ENCODE data around the gene GP1BB.

Gene GP1BB

DNA sequence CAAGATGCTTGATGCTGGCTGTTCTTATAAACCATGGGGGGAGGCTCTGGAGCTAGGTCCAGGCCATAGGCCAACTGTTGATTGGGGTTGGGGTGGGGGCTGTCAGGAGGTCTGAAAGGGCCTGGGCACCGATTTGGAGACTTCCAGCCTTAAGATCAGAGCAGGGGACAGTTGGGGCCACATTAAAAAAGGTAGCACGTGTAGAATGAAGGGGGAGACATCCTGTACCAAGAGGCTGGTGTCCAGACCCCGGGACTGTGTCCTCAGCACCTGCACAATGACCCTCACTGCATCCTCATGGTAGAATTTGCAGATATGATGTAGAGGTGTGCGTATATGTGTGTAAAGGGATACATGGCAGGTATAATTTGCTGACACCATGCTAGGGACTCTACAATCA, 24.8 kb downstream of the GP1BB start:
- Histone ChIP-seq H3K9ac (ENCODE audit: low read length) (no peak overlapping the region), H3K4me2 (ENCODE audit: low read length) (no peak overlapping the region), H3K36me3 (replicated peaks; ENCODE audit: low read depth, low read length) (no peaks in the 10 kb centered on the region), H3K79me2 (ENCODE audit: low read length) (no peaks in the 10 kb centered on the region), H3K27ac (ENCODE audit: low read length) (no peak overlapping the region), H3K4me3 (ENCODE audit: low read length) (no peak overlapping the region), H3K9me3 (ENCODE audit: insufficient read depth, low read length) (no peaks in the 10 kb centered on the region), H3K27me3 (ENCODE audit: low read depth, low read length) (peaks cover 18% of the 10 kb centered on the region), H2AFZ (ENCODE audit: low read depth, low read length) (no peak overlapping the region), H4K20me1 (ENCODE audit: insufficient read depth, low read length) (no peaks in the 10 kb centered on the region), H3K4me1 (ENCODE audit: low read length) (no peaks in the 10 kb centered on the region)
- TF ChIP-seq, protein P1, sequence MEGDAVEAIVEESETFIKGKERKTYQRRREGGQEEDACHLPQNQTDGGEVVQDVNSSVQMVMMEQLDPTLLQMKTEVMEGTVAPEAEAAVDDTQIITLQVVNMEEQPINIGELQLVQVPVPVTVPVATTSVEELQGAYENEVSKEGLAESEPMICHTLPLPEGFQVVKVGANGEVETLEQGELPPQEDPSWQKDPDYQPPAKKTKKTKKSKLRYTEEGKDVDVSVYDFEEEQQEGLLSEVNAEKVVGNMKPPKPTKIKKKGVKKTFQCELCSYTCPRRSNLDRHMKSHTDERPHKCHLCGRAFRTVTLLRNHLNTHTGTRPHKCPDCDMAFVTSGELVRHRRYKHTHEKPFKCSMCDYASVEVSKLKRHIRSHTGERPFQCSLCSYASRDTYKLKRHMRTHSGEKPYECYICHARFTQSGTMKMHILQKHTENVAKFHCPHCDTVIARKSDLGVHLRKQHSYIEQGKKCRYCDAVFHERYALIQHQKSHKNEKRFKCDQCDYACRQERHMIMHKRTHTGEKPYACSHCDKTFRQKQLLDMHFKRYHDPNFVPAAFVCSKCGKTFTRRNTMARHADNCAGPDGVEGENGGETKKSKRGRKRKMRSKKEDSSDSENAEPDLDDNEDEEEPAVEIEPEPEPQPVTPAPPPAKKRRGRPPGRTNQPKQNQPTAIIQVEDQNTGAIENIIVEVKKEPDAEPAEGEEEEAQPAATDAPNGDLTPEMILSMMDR (IDR thresholded peaks at IDR 0.05; ENCODE audit: low read depth, low read length) = no peak
- TF ChIP-seq EZH2phosphoT487 (IDR thresholded peaks at IDR 0.05; ENCODE audit: low read depth) = no peak

DNA sequence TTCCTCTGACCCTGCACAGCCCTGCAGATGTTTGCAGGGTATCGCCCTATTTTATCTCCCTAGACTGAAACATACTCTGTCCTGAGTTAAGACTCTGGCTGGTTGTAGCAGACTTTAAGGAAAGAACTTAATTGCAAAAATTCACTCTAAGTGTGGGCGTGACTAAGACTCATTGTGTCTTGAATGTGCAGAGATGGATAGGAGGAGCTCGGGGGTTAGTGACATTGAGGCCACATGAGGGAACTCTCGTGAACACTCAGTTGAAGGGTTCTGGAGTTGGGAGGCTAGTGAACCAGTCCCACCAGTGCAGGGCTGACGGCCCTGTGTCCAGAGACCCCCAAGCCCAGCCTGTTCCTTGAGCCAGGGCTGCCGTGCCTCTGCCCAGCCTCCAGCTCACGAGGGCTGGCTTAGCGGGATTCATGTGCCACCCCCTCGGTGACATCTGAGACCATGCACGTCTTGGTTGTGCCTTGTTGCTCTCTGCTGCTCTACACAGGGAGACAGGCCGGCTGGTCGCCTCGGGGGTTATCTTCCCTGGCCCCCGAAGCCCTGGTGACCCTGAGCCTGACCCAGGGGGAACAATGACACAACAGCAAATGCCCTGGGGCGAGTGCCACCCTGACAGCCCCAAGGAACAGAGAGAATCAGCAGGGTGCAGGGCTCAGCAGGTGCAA, 25.8 kb downstream of the GP1BB start:
- H3K9ac ChIP-seq (ENCODE audit: low read length) = no peak overlapping the region
- H3K9me3 ChIP-seq (ENCODE audit: insufficient read depth, low read length) = no peaks in the 10 kb centered on the region
- TF ChIP-seq EZH2phosphoT487 (IDR thresholded peaks at IDR 0.05; ENCODE audit: low read depth) = no peak
- TF ChIP-seq, protein P1 (IDR thresholded peaks at IDR 0.05; ENCODE audit: low read depth, low read length) = no peak
- H3K36me3 ChIP-seq (replicated peaks; ENCODE audit: low read depth, low read length) = no peaks in the 10 kb centered on the region
- H3K4me3 ChIP-seq (ENCODE audit: low read length) = no peak overlapping the region
- H2AFZ ChIP-seq (ENCODE audit: low read depth, low read length) = no peak overlapping the region
- no peaks in the 10 kb centered on the region for H4K20me1 ChIP-seq (ENCODE audit: insufficient read depth, low read length)
- H3K4me2 ChIP-seq (ENCODE audit: low read length) = no peak overlapping the region
- no peak overlapping the region for H3K27ac ChIP-seq (ENCODE audit: low read length)
- H3K27me3 ChIP-seq (ENCODE audit: low read depth, low read length) = peaks cover 18% of the 10 kb centered on the region
- no peaks in the 10 kb centered on the region for H3K4me1 ChIP-seq (ENCODE audit: low read length)
- no peaks in the 10 kb centered on the region for H3K79me2 ChIP-seq (ENCODE audit: low read length)

DNA sequence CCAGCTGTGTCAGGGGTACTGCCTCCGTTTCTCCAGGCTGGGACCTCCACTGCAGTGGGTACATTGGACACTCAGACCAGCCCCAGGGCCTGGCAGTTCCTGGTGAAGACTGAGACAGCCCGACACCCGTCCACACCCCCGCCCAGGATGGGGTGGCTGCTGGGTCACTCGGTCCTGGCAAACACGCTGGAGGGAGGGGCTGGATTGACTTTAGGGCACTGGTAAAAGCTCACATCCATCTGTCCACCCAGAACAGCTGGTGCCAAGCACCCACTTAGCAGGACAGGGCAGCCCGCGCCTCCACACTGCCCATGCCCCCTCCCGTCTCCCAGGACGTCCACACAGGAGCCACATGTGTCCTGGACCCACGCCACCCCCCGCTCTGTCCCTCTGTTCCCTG, 26.5 kb downstream of the GP1BB start:
- Histone ChIP-seq H3K4me3 (ENCODE audit: low read length) (no peak overlapping the region), H3K36me3 (replicated peaks; ENCODE audit: low read depth, low read length) (no peaks in the 10 kb centered on the region), H3K4me1 (ENCODE audit: low read length) (no peaks in the 10 kb centered on the region), H3K27me3 (ENCODE audit: low read depth, low read length) (peaks cover 18% of the 10 kb centered on the region), H2AFZ (ENCODE audit: low read depth, low read length) (no peak overlapping the region), H3K9me3 (ENCODE audit: insufficient read depth, low read length) (no peaks in the 10 kb centered on the region), H4K20me1 (ENCODE audit: insufficient read depth, low read length) (no peaks in the 10 kb centered on the region), H3K9ac (ENCODE audit: low read length) (no peak overlapping the region), H3K27ac (ENCODE audit: low read length) (no peak overlapping the region), H3K4me2 (ENCODE audit: low read length) (no peak overlapping the region), H3K79me2 (ENCODE audit: low read length) (no peaks in the 10 kb centered on the region)
- TF ChIP-seq, protein P1 (IDR thresholded peaks at IDR 0.05; ENCODE audit: low read depth, low read length) = no peak
- no peak for TF ChIP-seq EZH2phosphoT487 (IDR thresholded peaks at IDR 0.05; ENCODE audit: low read depth)

DNA sequence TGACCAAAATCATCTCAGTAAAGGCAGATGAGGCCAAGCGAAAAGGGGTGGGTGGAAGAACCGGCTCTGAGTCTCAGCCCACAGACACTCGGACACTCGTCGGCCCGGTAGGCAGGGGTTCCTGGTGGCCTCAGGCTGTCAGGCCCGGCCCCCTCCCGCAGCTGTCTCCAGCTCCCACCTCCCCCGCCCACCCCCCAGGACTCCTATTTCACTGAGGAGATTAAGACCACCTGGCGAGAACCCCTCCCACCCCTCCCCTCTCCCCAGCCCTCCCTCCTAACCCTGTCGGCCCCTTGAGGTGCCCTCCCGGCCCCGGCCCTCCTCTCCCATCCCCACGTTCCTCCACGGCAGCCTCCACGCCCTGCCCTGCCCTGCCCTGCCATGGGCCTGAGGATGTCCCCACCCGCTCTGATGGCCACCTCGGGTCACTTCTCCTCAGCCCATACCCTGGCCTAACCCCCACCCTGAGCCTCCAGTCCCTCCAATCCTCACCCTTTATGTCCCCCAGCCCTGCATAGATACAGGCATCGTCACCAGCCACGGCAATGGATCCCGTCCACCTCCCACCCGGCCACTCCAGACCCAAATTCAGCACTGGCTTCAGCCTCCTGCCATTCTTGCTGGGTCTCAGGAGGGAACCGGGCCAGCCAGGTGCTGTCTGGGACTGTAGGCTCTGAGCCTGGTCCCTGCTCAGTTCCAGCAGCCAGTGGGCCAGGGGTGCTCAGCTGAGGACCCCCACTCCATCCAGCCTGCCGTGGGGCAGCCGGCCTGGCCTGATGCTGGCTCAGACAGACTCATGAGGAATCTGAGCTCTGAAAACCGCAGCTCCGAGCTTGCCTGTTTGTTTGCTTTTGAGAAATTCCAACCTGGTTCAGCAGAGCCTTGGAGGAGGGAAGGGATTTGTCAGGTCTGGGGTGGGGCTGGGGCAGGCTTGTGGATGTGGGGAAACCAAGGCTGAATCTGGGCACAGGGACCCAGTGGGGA, 27.5 kb downstream of the GP1BB start:
- Histone ChIP-seq H3K4me3 (ENCODE audit: low read length) (no peak overlapping the region), H3K27ac (ENCODE audit: low read length) (no peak overlapping the region), H3K4me1 (ENCODE audit: low read length) (no peaks in the 10 kb centered on the region), H3K36me3 (replicated peaks; ENCODE audit: low read depth, low read length) (no peaks in the 10 kb centered on the region), H3K9ac (ENCODE audit: low read length) (no peak overlapping the region), H3K27me3 (ENCODE audit: low read depth, low read length) (peaks cover 18% of the 10 kb centered on the region), H3K9me3 (ENCODE audit: insufficient read depth, low read length) (no peaks in the 10 kb centered on the region), H4K20me1 (ENCODE audit: insufficient read depth, low read length) (no peaks in the 10 kb centered on the region), H3K79me2 (ENCODE audit: low read length) (no peaks in the 10 kb centered on the region), H3K4me2 (ENCODE audit: low read length) (no peak overlapping the region), H2AFZ (ENCODE audit: low read depth, low read length) (no peak overlapping the region)
- TF ChIP-seq, protein P1 (IDR thresholded peaks at IDR 0.05; ENCODE audit: low read depth, low read length) = no peak
- no peak for TF ChIP-seq EZH2phosphoT487 (IDR thresholded peaks at IDR 0.05; ENCODE audit: low read depth)

Measured in OCI-LY3 (cell line).